Gastroesophageal sphincter (tissue), 4 donors: Measurements from ENCODE around the gene DNAH11. TPM values are rescaled to one million over a fixed set of nuclear protein-coding genes. Genes with fewer than 3 reads are reported as not detected.
"Not testable (repeated sequence)": the region's sequence is repeated elsewhere in the genome, so short reads cannot be mapped to it uniquely, and the experiment has no call there.

Source experiments
- ATAC-seq: fragments of 150-250 bp; one replicate; pipeline ENCODE4 v1.9.1; 2016; ENCODE audit warnings: mild to moderate bottlenecking, moderate library complexity
- H3K27ac ChIP-seq, 4 donors: fragments of 200-600 bp; sonication (generic) in 3 of 4; 1 replicate in 3 of 4; 2 replicates in 1 of 4; pipeline ENCODE4 v1.5.1; 2016 to 2019
- H3K27me3 ChIP-seq: fragments of 200-600 bp; sonication (generic); one replicate; pipeline ENCODE4 v1.5.1; 2019
- H3K36me3 ChIP-seq, 2 donors: fragments of 200-600 bp; sonication (generic); one replicate each; pipeline ENCODE4 v1.5.1; 2019; ENCODE audit warnings: control low read depth in 1 of 2
- H3K4me1 ChIP-seq, 3 donors: fragments of 200-600 bp; sonication (generic); 1 replicate in 2 of 3; 2 replicates in 1 of 3; pipeline ENCODE4 v1.5.1; 2016 to 2019; ENCODE audit warnings: control low read depth in 2 of 3
- H3K4me3 ChIP-seq, 2 donors: fragments of 200-600 bp; sonication (generic); one replicate each; pipeline ENCODE4 v1.5.1; 2019; ENCODE audit warnings: mild to moderate bottlenecking in 1 of 2, moderate library complexity in 1 of 2
- H3K9me3 ChIP-seq, 3 donors: fragments of 200-600 bp; sonication (generic); one replicate each; pipeline ENCODE4 v1.5.1; 2017 to 2019; ENCODE audit warnings: control low read depth in 2 of 3
- CTCF ChIP-seq, 4 experiments: fragments of 200-600 bp in 2 of 4; fragments of 450-650 bp in 2 of 4; sonication (generic) in 1 of 4; IDR thresholded peaks; one replicate each; pipeline ENCODE4 v1.5.1; 2017 to 2019; ENCODE audit warnings: antibody characterized with exemption in 4 of 4, mild to moderate bottlenecking in 2 of 4, moderate library complexity in 2 of 4
- EP300 ChIP-seq: sonication (generic); formaldehyde crosslinking; IDR thresholded peaks from one replicate; pipeline ENCODE4 v1.6.1; 2017; ENCODE audit warnings: antibody characterized with exemption, mild to moderate bottlenecking
- POLR2A ChIP-seq, 2 donors: fragments of 450-650 bp; IDR thresholded peaks; one replicate each; pipeline ENCODE4 v1.6.1; 2017; ENCODE audit warnings: antibody characterized with exemption in 2 of 2, mild to moderate bottlenecking in 2 of 2, moderate library complexity in 1 of 2
- POLR2AphosphoS5 ChIP-seq: sonication (generic); formaldehyde crosslinking; IDR thresholded peaks from one replicate; pipeline ENCODE4 v1.6.1; 2017; ENCODE audit warnings: antibody characterized with exemption
- WGBS, 2 donors: methylation state at CpG; one replicate each; pipeline ENCODE4 v1.1.5; 2018; ENCODE audit warnings: low coverage in 1 of 2; 5-methylcytosine and 5-hydroxymethylcytosine counted together
- total RNA-seq, 4 donors: library from RNA; depleted of rRNA; stranded (reverse); fragments of >200 nt; gene quantifications; one replicate each; pipeline ENCODE4 v1.1.0, GENCODE V29; 2016

DNAH11 gene
- total RNA-seq, 4 donors from 2014 or later = 6.9 to 31.8 (median 10.4) TPM

- H3K9me3 ChIP-seq = no peaks in the 10 kb centered on the region
- 83 to 87% methylated on average over 3 of the region's 3 CpGs for WGBS, 2 donors
- no peak overlapping the region for H3K27ac ChIP-seq
- no peak overlapping the region for H3K4me3 ChIP-seq
- no peaks in the 10 kb centered on the region for H3K4me1 ChIP-seq
- no peak for ATAC-seq
- H3K27me3 ChIP-seq = no peaks in the 10 kb centered on the region
- H3K36me3 ChIP-seq = no peaks in the 10 kb centered on the region
- TF ChIP-seq POLR2AphosphoS5 (no peak), EP300 (no peak), CTCF (IDR thresholded peaks at IDR 0.05) (no peak), POLR2A (IDR thresholded peaks at IDR 0.05) (no peak)
Measured at GRCh38 chr7:21671859-21672258, 129.0 kb downstream of the DNAH11 start.

- H3K27me3 ChIP-seq = no peaks in the 10 kb centered on the region
- no peak for TF ChIP-seq POLR2A (IDR thresholded peaks at IDR 0.05)
- TF ChIP-seq CTCF (IDR thresholded peaks at IDR 0.05) = no peak
- TF ChIP-seq POLR2AphosphoS5 = no peak
- no peak for TF ChIP-seq EP300
- no peaks in the 10 kb centered on the region for H3K36me3 ChIP-seq
- no peak overlapping the region for H3K27ac ChIP-seq
- no peak overlapping the region for H3K4me3 ChIP-seq
- no peaks in the 10 kb centered on the region for H3K9me3 ChIP-seq
- 40 to 60% methylated on average over 3 of the region's 3 CpGs for WGBS, 2 donors
- no peak for ATAC-seq
- no peaks in the 10 kb centered on the region for H3K4me1 ChIP-seq
Measured at GRCh38 chr7:21675255-21675654, 132.4 kb downstream of the DNAH11 start.

GRCh38 chr7:21690705-21691104 is 147.9 kb downstream of the DNAH11 start:
- no peak overlapping the region for H3K27ac ChIP-seq
- no peaks in the 10 kb centered on the region for H3K4me1 ChIP-seq
- no peak overlapping the region for H3K4me3 ChIP-seq
- no peak for TF ChIP-seq EP300
- no peak for TF ChIP-seq POLR2AphosphoS5
- no peak for TF ChIP-seq POLR2A (IDR thresholded peaks at IDR 0.05)
- TF ChIP-seq CTCF (IDR thresholded peaks at IDR 0.05) = no peak
- H3K9me3 ChIP-seq = no peaks in the 10 kb centered on the region
- H3K27me3 ChIP-seq = no peaks in the 10 kb centered on the region
- no peak for ATAC-seq
- 58 to 80% methylated on average over 5 of the region's 5 CpGs for whole genome bisulfite sequencing, 2 donors
- H3K36me3 ChIP-seq = no peaks in the 10 kb centered on the region

- not testable (repeated sequence) for ATAC-seq, H3K9me3 ChIP-seq, H3K27ac ChIP-seq, H3K36me3 ChIP-seq, H3K4me3 ChIP-seq, H3K4me1 ChIP-seq, H3K27me3 ChIP-seq
- 94% methylated on average over 2 of the region's 5 CpGs; no CpG with 5 or more reads in 1 of the 2 donors for WGBS, 2 donors
Measured at GRCh38 chr7:21691146-21691545, 148.3 kb downstream of the DNAH11 start.

GRCh38 chr7:21700587-21700986 is 157.7 kb downstream of the DNAH11 start:
- not testable (repeated sequence) for H3K36me3 ChIP-seq, H3K9me3 ChIP-seq, H3K27ac ChIP-seq, H3K4me1 ChIP-seq, H3K4me3 ChIP-seq, ATAC-seq, H3K27me3 ChIP-seq
- WGBS, 2 donors = 78 to 100% methylated on average over 1 of the region's 1 CpG

GRCh38 chr7:21702303-21702702 is 159.5 kb downstream of the DNAH11 start:
- Histone ChIP-seq H3K9me3 (no peaks in the 10 kb centered on the region), H3K4me3 (no peak overlapping the region), H3K4me1 (no peaks in the 10 kb centered on the region), H3K36me3 (no peaks in the 10 kb centered on the region), H3K27me3 (no peaks in the 10 kb centered on the region), H3K27ac (no peak overlapping the region)
- no peak for TF ChIP-seq POLR2AphosphoS5
- no peak for TF ChIP-seq EP300
- no peak for TF ChIP-seq CTCF (IDR thresholded peaks at IDR 0.05)
- TF ChIP-seq POLR2A (IDR thresholded peaks at IDR 0.05) = no peak
- ATAC-seq = no peak
- 68 to 71% methylated on average over 2 to 3 of the region's 3 CpGs for WGBS, 2 donors
